C4-2B (cell line): ENCODE data around the gene EXOG.

Source experiments
- ZFX ChIP-seq: fragments of 450-650 bp; IDR thresholded peaks from 2 replicates; pipeline ENCODE4 v1.6.1; 2017
- TF ChIP-seq, protein P1 (sequence below): fragments of 450-650 bp; conservative IDR thresholded peaks from 2 replicates; pipeline ENCODE4 v1.5.1; 2017; ENCODE audit warnings: mild to moderate bottlenecking

DNA sequence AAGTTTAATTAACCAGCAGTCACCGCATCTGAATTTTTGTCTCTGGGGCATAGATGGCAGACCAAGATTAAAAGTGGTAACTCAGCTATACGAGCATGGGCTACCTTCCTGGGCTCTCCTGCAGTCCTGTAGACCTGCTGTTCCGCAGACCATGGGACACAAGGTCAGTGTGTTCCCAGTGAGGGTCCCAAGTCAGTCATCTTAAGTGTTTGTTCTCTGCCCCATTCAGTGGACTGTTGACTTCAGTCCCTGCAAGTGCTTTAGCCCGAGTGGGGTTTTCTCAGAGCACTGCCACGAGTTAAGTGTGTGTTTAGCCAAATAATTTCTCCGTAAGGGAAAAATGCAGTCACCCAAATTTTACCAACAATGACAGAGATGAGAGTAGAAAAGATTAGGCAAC lies 4.9 kb upstream of the EXOG start:
- TF ChIP-seq, protein P1, sequence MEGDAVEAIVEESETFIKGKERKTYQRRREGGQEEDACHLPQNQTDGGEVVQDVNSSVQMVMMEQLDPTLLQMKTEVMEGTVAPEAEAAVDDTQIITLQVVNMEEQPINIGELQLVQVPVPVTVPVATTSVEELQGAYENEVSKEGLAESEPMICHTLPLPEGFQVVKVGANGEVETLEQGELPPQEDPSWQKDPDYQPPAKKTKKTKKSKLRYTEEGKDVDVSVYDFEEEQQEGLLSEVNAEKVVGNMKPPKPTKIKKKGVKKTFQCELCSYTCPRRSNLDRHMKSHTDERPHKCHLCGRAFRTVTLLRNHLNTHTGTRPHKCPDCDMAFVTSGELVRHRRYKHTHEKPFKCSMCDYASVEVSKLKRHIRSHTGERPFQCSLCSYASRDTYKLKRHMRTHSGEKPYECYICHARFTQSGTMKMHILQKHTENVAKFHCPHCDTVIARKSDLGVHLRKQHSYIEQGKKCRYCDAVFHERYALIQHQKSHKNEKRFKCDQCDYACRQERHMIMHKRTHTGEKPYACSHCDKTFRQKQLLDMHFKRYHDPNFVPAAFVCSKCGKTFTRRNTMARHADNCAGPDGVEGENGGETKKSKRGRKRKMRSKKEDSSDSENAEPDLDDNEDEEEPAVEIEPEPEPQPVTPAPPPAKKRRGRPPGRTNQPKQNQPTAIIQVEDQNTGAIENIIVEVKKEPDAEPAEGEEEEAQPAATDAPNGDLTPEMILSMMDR = no peak
- no peak for TF ChIP-seq ZFX
